Measurements from ENCODE around the gene RTL9. TPM values are rescaled to one million over a fixed set of nuclear protein-coding genes. Genes with fewer than 3 reads are reported as not detected.

RTL9 gene
- total and polyA plus RNA-seq, 9 of the 15 experiments (the other 6 are each of a cell fraction or from before 2014, with no cell fraction given), result 0.04 to 0.35 (median 0.13) TPM; not detected in 1

GRCh38 chrX:110341189-110342035 is 17.2 kb upstream of the RTL9 start (continued):
- TF ChIP-seq ZNF224 (CRISPR knock-in tag; IDR thresholded peaks at IDR 0.05), result no peak
- no peak for TF ChIP-seq PHB (CRISPR knock-in tag; IDR thresholded peaks at IDR 0.05)
- no peak for TF ChIP-seq ZNF24 (IDR thresholded peaks at IDR 0.05)
- no peak for TF ChIP-seq SMAD1 (IDR thresholded peaks at IDR 0.05; ENCODE audit: low read depth, low read length, partially characterized antibody)
- no peak for TF ChIP-seq HES1 (IDR thresholded peaks at IDR 0.05; ENCODE audit: low read depth)
- no peak for TF ChIP-seq CBX8 (IDR thresholded peaks at IDR 0.05; ENCODE audit: borderline replicate concordance, extremely low read depth, low read depth, low read length, poor library complexity, severe bottlenecking)
- TF ChIP-seq RBM15 (IDR thresholded peaks at IDR 0.05; ENCODE audit: insufficient read depth, low read length), result no peak
- no peak for TF ChIP-seq ZNF274 (IDR thresholded peaks at IDR 0.05; ENCODE audit: borderline replicate concordance, low read depth, low read length)
- 0 out of 2 replicates have a peak, but pooled peaks have one; percentile 23 for TF ChIP-seq NFRKB (IDR thresholded peaks at IDR 0.05; ENCODE audit: low read depth)
- no peak for TF ChIP-seq HBP1 (CRISPR knock-in tag; IDR thresholded peaks at IDR 0.05)

Measured in K562 (cell line).